ENCODE measurements around the gene CHL1.

GRCh38 chr3:308597-309321, 112.2 kb downstream of the CHL1 start:
- TF ChIP-seq, protein P1, sequence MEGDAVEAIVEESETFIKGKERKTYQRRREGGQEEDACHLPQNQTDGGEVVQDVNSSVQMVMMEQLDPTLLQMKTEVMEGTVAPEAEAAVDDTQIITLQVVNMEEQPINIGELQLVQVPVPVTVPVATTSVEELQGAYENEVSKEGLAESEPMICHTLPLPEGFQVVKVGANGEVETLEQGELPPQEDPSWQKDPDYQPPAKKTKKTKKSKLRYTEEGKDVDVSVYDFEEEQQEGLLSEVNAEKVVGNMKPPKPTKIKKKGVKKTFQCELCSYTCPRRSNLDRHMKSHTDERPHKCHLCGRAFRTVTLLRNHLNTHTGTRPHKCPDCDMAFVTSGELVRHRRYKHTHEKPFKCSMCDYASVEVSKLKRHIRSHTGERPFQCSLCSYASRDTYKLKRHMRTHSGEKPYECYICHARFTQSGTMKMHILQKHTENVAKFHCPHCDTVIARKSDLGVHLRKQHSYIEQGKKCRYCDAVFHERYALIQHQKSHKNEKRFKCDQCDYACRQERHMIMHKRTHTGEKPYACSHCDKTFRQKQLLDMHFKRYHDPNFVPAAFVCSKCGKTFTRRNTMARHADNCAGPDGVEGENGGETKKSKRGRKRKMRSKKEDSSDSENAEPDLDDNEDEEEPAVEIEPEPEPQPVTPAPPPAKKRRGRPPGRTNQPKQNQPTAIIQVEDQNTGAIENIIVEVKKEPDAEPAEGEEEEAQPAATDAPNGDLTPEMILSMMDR (IDR thresholded peaks at IDR 0.05; ENCODE audit: low read length), result no peak
- no peak for TF ChIP-seq EZH2 (IDR thresholded peaks at IDR 0.05; ENCODE audit: borderline replicate concordance, low read length)
